Hepatocyte (in vitro differentiated cells): ENCODE results near the gene SPECC1.

Source experiments
- EZH2phosphoT487 ChIP-seq: fragments of 200-600 bp; sonication (generic); IDR thresholded peaks from one replicate; pipeline ENCODE4 v1.6.1; 2018; ENCODE audit warnings: antibody characterized with exemption, mild to moderate bottlenecking, low read depth, moderate library complexity; ENCODE audit not compliant: unreplicated experiment, severe bottlenecking
- TF ChIP-seq, protein P1 (sequence below): fragments of 200-600 bp; sonication (generic); IDR thresholded peaks from 2 replicates; pipeline ENCODE4 v1.5.1; 2016; ENCODE audit warnings: antibody characterized with exemption, mild to moderate bottlenecking; ENCODE audit not compliant: poor library complexity

DNA sequence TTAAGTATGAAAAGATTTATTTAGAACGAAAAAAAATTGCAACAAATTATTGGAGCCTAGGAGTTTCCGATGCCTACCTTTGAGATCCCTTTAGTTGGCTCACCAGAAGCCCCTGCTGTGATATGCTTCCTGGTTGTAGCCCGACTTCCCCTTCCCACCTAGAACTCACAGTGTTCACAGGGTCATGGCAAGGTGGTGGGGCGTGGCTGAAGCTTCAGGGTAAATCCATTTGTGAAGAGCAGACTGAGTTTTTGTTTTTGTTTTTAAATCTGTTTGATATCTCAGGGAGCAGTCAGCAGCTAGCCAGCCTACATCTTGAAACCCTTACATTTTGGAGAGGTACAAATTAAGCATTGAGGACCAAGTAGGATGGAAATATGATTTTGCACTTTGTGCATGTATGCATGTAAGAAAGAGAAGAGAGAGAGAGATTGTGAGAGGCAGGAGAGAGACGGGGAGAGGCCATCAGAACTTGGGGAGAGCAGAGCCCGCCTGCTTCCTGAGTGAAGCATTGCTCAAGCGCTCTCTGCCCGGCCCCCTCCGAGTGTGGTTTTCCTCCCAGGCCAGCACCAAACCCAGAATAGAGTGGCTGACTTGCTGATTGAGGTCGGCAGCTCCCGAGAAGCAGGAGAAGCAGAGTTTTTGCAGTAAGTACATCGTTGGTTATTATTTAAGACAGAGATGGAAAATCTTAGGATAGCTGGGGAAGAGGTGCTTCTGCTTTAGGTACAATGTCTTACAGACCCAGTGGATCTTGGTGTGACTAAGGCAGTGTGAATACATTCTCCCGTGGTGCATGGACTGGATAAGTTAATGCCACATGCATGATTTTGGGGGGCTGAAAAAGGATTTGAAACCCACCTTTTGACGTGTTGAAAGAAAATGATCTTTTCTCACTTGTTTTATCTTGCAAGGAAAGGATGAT, 64.2 kb downstream of the SPECC1 start:
- TF ChIP-seq, protein P1, sequence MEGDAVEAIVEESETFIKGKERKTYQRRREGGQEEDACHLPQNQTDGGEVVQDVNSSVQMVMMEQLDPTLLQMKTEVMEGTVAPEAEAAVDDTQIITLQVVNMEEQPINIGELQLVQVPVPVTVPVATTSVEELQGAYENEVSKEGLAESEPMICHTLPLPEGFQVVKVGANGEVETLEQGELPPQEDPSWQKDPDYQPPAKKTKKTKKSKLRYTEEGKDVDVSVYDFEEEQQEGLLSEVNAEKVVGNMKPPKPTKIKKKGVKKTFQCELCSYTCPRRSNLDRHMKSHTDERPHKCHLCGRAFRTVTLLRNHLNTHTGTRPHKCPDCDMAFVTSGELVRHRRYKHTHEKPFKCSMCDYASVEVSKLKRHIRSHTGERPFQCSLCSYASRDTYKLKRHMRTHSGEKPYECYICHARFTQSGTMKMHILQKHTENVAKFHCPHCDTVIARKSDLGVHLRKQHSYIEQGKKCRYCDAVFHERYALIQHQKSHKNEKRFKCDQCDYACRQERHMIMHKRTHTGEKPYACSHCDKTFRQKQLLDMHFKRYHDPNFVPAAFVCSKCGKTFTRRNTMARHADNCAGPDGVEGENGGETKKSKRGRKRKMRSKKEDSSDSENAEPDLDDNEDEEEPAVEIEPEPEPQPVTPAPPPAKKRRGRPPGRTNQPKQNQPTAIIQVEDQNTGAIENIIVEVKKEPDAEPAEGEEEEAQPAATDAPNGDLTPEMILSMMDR, result no peak
- TF ChIP-seq EZH2phosphoT487, result no peak
